Cortex of kidney (tissue), 1 donor: ENCODE data around the gene KRTAP9-8.
"Not testable (repeated sequence)": the region's sequence is repeated elsewhere in the genome, so short reads cannot be mapped to it uniquely, and the experiment has no call there.

ENCODE experiments used
- DNase-seq: peaks from one replicate; lab custom pipeline; 2025; lab: John Stamatoyannopoulos, UW

The KRTAP9-8 gene, protein sequence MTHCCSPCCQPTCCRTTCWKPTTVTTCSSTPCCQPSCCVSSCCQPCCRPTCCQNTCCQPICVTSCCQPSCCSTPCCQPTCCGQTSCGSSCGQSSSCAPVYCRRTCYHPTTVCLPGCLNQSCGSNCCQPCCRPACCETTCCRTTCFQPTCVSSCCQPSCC

GRCh38 chr17:41237949-41238437 lies at the start of gene KRTAP9-8:
TSS of gene KRTAP9-8 (plus strand) at chr17:41237999. CDS start at chr17:41238052, 53 bp downstream.
- not testable (repeated sequence) for DNase-seq

DNA sequence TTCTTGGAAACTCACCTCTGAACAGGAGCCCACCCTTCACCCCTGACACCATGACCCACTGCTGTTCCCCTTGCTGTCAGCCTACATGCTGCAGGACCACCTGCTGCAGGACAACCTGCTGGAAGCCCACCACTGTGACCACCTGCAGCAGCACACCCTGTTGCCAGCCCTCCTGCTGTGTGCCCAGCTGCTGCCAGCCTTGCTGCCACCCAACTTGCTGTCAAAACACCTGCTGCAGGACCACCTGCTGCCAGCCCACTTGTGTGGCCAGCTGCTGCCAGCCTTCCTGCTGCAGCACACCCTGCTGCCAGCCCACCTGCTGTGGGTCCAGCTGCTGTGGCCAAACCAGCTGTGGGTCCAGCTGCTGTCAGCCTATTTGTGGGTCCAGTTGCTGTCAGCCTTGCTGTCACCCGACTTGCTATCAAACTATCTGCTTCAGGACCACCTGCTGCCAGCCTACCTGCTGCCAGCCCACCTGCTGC lies 47.9 kb upstream of the KRTAP9-8 start, which contains the start of gene KRTAP9-1:
Gene KRTAP9-1 (plus strand): TSS at position 51 of the 482 bp plus-strand sequence. CDS start 0 bp downstream, at position 51.
- DNase-seq: not testable (repeated sequence)

- DNase-seq: no peak
Observed at GRCh38 chr17:41190328-41190727, 47.5 kb upstream of the KRTAP9-8 start.

- DNase-seq: no peak
Observed at GRCh38 chr17:41196068-41196467, 41.7 kb upstream of the KRTAP9-8 start.

DNA sequence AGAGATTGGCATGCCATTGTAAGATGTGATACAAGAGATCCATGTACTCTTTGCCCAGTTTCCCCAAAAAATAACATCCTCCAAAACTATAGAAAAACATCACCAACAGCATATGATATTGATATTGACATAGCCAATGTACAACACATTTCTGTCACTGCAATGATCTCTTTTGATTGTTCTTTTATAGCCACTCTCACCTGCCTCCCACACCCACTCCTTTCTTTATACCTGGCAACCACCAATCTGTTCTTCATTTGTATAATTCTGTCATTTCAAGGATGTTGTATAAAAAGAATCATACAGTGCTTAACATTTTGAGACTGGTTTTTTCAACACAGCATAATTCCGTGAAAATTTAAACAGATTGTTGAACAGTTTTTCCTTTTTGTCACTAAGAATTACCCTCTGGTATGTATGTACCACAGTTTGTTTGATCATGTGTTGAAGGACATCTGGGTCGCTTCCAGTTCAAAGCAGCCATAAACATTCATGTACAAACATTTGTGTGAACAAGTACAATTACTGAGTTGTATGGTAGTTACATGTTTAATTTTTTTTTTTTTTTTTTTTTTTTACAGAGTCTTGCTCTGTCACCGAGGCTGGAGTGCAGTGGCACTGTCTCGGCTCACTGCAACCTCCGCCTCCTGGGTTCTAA lies 38.2 kb upstream of the KRTAP9-8 start:
- no peak for DNase-seq

- DNase-seq: no peak
Observed at GRCh38 chr17:41211845-41212466, 25.8 kb upstream of the KRTAP9-8 start.

DNA sequence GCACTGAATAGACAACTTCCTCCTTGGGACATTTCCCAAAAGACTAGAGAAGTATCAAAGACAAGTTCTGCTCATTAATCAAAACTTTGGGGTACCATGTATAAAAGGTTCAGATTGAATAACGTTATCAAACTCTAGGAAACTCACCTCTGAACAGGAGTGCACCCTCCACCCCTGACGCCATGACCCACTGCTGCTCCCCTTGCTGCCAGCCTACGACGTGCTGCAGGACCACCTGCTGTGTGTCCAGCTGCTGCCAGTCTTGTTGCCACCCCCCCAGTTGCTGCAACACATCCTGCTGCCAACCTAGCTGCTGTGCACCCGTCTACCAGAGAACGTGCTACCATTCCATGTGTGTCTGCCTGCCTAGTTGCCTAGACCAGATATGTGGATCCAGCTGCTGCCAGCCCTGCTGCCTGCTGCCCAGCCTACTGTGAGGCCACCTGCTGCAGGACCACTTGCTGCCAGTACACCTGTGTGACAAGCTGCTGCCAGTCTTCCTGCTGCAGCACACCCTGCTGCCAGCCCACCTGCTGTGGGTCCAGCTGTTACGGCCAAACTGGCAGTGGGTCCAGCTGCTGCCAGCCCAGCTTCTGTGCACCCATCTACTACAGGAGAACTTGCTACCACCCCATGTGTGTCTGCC lies 25.2 kb upstream of the KRTAP9-8 start:
- no peak for DNase-seq

- DNase-seq: no peak
Observed at GRCh38 chr17:41215681-41216080, 22.1 kb upstream of the KRTAP9-8 start.

DNA sequence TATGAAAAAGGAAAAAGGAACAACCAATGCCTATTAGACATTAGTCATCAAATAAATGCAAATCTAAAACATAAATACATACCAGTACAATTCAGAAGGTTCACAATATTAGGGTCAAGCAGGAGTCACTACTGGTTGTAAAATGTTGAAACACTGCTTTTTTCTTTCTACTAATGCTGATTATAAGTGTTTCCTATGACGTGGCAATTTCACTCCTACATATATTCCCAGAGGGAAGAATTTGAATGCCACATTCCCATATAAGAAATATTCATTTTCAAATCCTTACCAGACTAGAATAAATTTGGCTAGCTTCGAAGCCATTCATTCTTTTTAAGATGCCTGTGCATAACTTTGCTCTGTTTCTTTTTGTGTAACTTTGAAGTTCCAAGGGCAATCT lies 14.0 kb upstream of the KRTAP9-8 start:
- DNase-seq: no peak

- DNase-seq: no peak
Observed at GRCh38 chr17:41226051-41226450, 11.7 kb upstream of the KRTAP9-8 start.

GRCh38 chr17:41226598-41227095 lies 11.2 kb upstream of the KRTAP9-8 start, which contains the start of gene KRTAP9-2:
TSS of gene KRTAP9-2 (plus strand) at chr17:41226648. CDS start at chr17:41226655, 7 bp downstream.
- DNase-seq: not testable (repeated sequence)

DNA sequence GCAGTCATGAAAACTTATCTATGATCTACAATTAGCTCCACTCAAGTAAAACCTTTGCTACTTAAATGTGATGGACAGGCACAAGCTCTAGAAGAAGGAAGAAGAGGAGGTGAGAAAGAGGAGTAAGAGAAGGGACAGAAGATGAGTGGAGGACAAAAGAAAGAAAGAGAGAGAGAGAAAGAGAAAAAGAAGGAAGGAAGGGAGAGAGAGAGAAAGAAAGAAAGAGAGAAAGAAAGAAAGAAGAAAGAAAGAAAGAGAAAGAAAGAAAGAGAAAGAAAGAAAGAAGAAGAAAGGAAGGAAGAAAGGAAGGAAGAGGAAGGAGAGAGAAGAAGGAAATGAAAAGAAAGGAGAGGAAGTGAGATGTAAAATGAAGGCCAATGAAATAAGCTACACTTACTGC lies 7.7 kb upstream of the KRTAP9-8 start:
- no peak for DNase-seq

DNA sequence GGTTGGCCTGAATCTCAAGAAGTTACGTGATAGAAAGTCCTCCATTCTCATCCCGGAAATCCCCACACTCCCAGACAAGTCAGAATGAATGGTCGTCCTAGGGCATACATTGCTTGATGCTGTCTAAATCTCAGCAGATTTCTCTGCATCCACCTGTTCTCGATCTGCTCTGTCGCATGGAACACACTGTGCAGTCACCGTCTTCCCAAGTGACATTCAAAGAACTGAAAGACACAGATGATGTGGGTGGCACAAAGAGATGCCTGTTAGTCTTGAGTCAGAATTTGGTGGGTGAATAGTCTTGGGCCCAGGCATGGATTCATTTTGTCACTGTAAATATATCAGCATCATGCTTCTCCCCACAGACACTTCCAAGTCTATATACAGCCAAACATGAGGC lies 6.1 kb upstream of the KRTAP9-8 start:
- DNase-seq: no peak

DNA sequence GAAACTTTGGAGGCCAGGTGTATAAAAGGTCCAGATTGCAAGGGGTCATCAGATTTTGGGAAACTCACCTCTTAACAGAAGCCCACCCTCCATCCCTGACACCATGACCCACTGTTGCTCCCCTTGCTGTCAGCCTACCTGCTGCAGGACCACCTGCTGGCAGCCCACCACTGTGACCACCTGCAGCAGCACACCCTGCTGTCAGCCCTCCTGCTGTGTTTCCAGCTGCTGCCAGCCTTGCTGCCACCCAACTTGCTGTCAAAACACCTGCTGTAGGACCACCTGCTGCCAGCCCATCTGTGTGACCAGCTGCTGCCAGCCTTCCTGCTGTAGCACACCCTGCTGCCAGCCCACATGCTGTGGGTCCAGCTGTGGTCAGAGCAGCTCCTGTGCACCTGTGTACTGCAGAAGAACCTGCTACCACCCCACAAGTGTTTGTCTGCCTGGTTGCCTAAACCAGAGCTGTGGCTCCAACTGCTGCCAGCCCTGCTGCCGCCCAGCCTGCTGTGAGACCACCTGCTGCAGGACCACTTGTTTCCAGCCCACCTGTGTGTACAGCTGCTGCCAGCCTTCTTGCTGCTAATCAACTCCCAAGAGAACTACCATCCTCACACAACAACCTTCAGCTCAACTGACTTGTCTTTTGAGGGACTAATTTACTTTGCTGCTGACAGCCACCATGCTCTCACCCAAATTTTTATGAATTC lies 5.2 kb upstream of the KRTAP9-8 start, which contains the start of gene KRTAP9-3:
Gene KRTAP9-3 (plus strand): TSS at position 51 of the 707 bp plus-strand sequence. CDS start 53 bp downstream, at position 104.
- not testable (repeated sequence) for DNase-seq

GRCh38 chr17:41237116-41237515 lies 683 bp upstream of the KRTAP9-8 start:
- not testable (repeated sequence) for DNase-seq

DNA sequence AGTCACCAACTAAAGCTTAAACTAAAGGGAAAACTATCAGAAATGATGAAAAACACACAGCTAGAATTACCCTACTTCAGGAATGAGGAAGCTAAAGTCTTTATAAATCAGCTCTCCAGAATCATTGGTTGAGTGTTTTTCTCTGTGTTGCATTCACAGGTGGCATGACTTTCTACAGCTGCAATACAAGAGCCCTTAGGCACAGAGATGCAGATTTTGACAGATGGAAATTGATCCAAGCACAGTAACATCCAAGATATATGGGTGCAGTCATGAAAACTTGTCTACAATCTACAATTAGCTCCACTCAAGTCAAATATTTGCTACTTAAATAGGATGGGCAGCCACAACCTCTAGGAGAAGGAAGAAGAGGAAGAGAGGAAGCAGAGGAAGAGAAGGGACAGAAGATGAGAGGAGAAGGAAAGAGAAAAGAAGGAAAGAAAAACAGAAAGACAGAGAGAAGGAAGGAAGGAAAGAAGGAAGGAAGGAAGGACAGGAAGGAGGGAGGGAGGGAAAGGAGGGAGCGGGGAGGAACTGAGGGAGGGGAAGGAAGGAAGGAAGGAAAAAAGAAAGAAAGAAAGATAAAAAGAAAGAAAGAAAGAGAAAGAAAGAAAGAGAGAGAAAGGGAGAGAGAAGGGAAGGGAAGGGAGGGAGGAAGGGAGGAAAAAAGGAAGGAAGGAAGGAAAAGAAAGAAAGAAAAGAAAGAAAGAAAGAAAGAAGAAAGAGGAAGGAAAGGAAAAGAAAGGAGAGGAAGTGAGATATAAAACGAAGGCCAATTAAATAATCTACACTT lies 9.4 kb downstream of the KRTAP9-8 start:
- DNase-seq: not testable (repeated sequence)

DNA sequence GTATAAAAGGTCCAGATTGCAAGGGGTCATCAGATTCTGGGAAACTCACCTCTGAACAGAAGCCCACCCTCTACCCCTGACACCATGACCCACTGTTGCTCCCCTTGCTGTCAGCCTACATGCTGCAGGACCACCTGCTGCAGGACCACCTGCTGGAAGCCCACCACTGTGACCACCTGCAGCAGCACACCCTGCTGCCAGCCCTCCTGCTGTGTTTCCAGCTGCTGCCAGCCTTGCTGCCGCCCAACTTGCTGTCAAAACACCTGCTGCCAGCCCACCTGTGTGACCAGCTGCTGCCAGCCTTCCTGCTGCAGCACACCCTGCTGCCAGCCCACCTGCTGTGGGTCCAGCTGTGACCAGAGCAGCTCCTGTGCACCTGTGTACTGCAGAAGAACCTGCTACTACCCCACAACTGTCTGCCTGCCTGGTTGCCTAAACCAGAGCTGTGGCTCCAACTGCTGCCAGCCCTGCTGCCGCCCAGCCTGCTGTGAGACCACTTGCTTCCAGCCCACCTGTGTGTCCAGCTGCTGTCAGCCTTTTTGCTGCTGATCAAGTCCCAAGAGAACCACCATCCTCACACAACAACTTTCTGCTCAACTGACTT lies 11.9 kb downstream of the KRTAP9-8 start, which contains the start of gene KRTAP9-4:
Gene KRTAP9-4 (plus strand): TSS at position 51 of the 604 bp plus-strand sequence. CDS start 34 bp downstream, at position 85.
- not testable (repeated sequence) for DNase-seq

DNA sequence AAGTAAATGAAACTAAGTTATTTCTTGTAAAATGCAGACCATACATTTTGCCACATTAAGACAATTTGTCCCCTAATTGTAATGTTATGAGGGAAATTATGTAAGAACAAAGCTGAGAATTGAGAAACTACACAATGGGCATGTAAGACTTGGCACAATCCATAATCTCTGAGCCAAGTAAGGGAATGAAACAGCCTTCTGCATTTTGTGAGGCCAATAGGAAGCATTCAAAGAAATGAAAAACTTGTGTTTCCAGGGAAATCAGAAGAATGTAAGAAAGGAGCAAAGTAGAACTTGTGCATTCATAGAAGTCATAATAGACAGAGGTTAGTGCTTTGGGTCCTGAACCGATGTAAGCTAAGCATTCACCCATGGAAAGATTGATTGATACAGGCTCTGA lies 13.5 kb downstream of the KRTAP9-8 start:
- DNase-seq: no peak

GRCh38 chr17:41254861-41255260 lies 17.1 kb downstream of the KRTAP9-8 start:
- DNase-seq: no peak
